ENCODE measurements around the gene HDAC5.

HDAC5 gene

DNA sequence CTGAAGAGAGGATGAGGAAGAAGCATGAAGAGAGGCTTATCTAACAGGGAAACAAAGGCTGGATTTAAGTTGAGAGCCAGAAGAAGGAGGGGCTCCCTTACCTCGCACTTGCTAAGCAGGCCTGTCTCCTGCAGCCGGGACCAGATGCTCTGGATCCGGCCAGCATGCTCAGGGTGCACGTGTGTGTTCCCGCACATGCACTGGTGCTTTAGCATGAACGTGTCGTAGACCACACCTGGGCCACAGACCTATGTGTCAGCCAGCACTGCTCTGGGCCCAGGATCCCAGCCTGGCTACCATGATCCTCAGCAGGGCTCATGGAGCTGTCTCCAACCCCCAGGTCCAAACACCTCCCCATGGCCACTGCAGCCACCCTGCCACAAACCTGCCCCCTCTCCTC is 38.5 kb downstream of the HDAC5 start:
- Mint-ChIP-seq H3K27me3 (no peaks in the 10 kb centered on the region), H3K4me1 (ENCODE audit: low read depth in 2 of 2) (peaks cover 9 to 13% of the 10 kb centered on the region in 2 donors), H3K4me3 (no peak overlapping the region), H3K36me3 (ENCODE audit: insufficient read depth) (peaks cover 68% of the 10 kb centered on the region), H3K9me3 (no peaks in the 10 kb centered on the region), H3K27ac (peak overlapping the region in 1 of 2 donors; percentile 91)
- DNase-seq (no peak), ATAC-seq (replicated peaks) (no peak)

DNA sequence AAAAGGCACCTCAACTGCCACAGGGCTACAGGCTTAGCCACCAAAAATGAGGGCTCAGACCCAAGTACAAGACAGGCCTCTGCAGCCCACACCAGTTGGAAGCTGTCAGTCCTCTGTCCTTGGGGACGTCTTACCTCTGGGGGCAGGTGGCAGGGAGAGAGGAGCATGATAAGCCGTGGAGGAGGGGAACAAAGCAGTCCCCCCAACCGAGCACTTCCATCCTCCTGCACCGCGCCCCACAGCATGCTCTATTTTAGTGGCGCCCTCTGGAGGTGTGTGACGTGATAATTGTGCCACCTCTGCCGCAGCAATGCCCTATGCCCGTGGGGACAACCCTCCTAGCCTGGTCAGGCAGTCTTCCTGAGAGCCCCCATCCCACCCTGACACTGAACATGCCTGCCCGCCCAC is 39.3 kb downstream of the HDAC5 start:
- Mint-ChIP-seq H3K4me3 (no peak overlapping the region), H3K27me3 (no peaks in the 10 kb centered on the region), H3K36me3 (ENCODE audit: insufficient read depth) (peaks cover 71% of the 10 kb centered on the region), H3K9me3 (no peaks in the 10 kb centered on the region), H3K27ac (peak overlapping the region in 1 of 2 donors; percentile 91), H3K4me1 (ENCODE audit: low read depth in 2 of 2) (peaks cover 9 to 15% of the 10 kb centered on the region in 2 donors)
- DNase-seq (no peak), ATAC-seq (replicated peaks) (no peak)

DNA sequence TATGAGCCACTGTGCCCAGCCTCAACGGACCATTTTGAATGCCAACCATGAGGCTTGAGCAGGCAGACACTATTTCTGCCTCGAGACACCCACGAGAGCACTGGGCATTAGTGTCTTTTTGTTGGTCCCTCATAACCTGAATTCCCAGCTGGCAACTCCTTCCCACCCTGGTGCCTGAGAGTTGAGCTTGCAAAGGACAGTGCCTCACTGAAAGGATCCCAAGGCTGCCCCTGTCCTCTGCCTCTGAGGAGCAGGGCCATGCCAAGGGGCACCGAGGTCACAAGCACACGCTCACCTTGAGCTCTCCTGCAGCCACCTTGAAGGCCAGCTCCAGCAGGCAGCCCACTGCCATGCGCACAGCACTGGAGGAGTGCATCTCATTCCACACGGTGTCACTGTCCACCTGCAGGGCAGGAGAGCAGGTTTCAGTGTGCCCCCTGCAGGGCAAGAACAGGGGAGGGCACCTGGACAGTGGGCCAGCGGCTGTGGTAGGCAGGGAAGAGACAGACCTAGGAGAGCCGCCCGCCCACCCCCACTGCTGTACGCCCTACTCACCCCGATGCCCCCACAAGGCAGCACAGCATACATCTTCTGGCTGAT is 40.1 kb downstream of the HDAC5 start:
- DNase-seq (no peak), ATAC-seq (replicated peaks) (no peak)
- no peaks in the 10 kb centered on the region for H3K27me3 Mint-ChIP-seq
- no peak overlapping the region for H3K4me3 Mint-ChIP-seq
- H3K4me1 Mint-ChIP-seq (ENCODE audit: low read depth in 2 of 2) = peaks cover 9 to 11% of the 10 kb centered on the region in 2 donors
- peaks cover 69% of the 10 kb centered on the region for H3K36me3 Mint-ChIP-seq (ENCODE audit: insufficient read depth)
- H3K27ac Mint-ChIP-seq = peak overlapping the region in 1 of 2 donors; percentile 91
- no peaks in the 10 kb centered on the region for H3K9me3 Mint-ChIP-seq

DNA sequence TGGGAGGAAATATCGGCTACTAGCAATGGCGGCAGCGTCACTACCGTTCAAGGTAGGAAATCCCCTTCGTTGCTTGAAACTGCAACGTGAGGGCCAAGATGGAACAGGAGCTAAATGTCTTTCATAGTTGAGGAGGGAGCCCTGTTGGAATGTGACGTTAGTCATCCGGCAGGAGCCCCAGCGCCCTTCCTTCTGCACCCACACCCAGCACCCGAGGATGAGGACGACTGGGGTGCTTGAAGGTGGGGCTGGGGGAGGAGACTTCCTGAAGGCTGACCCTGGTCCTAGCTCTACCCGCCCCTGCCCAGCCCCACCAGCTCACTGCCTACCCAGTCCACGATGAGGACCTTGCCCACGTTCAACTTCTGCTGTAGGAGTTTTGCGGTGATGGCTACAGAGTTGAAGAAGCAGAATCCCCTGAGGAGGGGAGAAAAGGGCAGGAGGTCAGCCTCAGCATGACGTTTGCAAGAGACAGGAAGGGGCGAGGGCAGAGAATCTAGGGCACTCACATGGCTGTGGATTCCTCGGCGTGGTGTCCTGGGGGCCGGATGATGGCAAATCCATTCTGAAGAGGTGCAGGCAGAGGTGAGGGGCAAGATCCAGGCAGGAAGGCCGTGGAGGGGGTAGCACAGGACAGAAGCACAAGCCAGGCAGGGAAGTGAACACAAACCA is 41.0 kb downstream of the HDAC5 start:
- Mint-ChIP-seq H3K27ac (peak overlapping the region; percentile 13 to 91), H3K4me1 (ENCODE audit: low read depth in 2 of 2) (peaks cover 1 to 12% of the 10 kb centered on the region in 2 donors), H3K4me3 (peak overlapping the region in 1 of 2 donors; percentile 56), H3K9me3 (no peaks in the 10 kb centered on the region), H3K36me3 (ENCODE audit: insufficient read depth) (peaks cover 59% of the 10 kb centered on the region), H3K27me3 (no peaks in the 10 kb centered on the region)
- DNase-seq (no peak), ATAC-seq (replicated peaks) (peak; percentile 67)

DNA sequence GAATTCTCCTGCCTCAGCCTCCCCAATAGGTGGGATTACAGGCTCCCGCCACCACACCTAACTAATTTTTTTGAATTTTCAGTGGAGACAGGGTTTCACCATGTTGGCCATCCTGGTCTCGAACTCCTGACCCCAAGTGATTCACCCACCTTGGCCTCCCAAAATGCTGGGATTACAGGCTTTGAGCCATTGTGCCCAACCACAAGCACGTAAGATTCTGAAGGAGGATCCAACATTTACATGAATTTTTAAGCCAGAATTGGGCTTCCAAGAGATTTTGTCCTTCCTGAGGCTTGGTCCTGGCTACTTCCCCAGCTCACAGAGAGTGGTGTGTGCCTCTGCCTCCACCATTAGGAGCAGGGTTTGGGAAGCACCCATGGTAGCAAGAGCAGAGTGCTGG is 41.8 kb downstream of the HDAC5 start:
- H3K4me3 Mint-ChIP-seq = peak overlapping the region in 1 of 2 donors; percentile 56
- H3K4me1 Mint-ChIP-seq (ENCODE audit: low read depth in 2 of 2) = peaks cover 0 to 14% of the 10 kb centered on the region in 2 donors
- no peaks in the 10 kb centered on the region for H3K9me3 Mint-ChIP-seq
- peak overlapping the region; percentile 49 to 91 for H3K27ac Mint-ChIP-seq
- DNase-seq (no peak), ATAC-seq (replicated peaks) (no peak)
- H3K36me3 Mint-ChIP-seq (ENCODE audit: insufficient read depth) = peaks cover 54% of the 10 kb centered on the region
- H3K27me3 Mint-ChIP-seq = no peaks in the 10 kb centered on the region

DNA sequence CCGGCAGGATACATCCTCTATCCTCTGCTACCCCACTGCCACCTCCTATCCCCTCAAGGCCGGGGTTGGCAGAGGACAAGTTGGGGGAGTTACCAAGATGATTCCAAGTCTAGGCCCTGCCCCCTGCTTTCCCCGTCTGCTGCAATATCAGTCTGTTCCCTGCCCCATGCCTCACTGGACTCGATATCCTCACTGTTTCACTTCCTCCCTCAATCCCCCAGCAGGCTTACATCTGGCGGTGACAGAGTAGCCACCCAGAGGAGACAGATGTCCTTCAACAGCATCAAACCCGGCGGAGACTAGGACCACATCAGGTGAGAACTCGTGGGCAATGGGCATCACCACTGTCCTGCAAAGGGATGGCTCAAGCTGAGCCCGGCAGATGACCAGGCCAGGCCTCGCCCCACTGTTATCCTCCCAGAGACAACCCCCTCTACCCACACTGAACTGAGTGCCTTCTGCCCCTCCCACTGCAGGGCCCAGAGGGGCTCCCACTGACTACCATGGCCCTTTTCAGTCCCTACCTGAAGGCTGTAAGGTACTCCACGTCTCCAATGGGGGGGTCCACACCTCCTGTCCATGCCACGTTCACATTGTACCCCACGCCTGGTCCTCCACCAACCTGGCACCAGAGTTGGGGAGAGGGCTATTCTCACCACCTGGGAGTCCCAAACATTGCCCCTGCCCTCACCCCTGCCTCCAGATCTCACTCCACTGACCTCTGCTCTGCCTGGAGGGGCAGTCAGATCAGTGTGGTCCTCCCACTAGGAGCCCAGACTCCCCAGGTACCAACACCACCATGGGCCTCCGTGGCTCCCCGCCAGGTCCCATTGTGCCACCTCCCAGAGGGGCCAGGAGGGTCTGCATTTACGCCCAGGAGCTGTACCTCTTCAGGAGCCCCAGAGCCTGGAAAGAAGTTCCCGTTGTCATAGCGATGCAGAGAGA is 43.3 kb downstream of the HDAC5 start:
- peak overlapping the region in 1 of 2 donors; percentile 23 for H3K4me3 Mint-ChIP-seq
- no peaks in the 10 kb centered on the region for H3K27me3 Mint-ChIP-seq
- ATAC-seq (replicated peaks) (no peak), DNase-seq (no peak)
- H3K9me3 Mint-ChIP-seq = no peaks in the 10 kb centered on the region
- peaks cover 50% of the 10 kb centered on the region for H3K36me3 Mint-ChIP-seq (ENCODE audit: insufficient read depth)
- peak overlapping the region in 1 of 2 donors; percentile 91 for H3K27ac Mint-ChIP-seq
- H3K4me1 Mint-ChIP-seq (ENCODE audit: low read depth in 2 of 2) = peaks cover 0 to 14% of the 10 kb centered on the region in 2 donors

DNA sequence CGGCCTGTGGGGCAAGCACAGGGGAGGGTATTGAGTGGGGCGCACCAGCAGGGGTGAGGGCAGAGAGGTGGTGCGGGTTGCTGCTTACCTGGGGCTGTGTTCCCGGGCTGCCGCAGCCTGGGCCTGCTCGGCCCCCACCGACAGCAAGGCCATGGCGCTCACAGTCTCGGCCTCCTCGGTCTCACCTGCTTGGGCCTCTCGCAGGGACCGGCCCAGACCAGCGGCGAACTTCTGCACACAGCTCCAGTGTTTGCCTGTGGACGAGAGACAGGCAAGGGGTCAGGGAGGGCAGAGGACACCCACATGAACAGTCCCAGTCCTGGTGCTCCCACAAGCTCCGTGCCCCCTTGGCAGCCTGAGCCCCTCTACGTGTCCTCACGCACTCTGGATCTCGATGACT is 45.0 kb downstream of the HDAC5 start:
- no peak for ATAC-seq (replicated peaks)
- Mint-ChIP-seq H3K4me3 (no peak overlapping the region), H3K9me3 (no peaks in the 10 kb centered on the region), H3K27ac (peak overlapping the region in 1 of 2 donors; percentile 62), H3K4me1 (ENCODE audit: low read depth in 2 of 2) (peaks cover 0 to 14% of the 10 kb centered on the region in 2 donors), H3K27me3 (no peaks in the 10 kb centered on the region), H3K36me3 (ENCODE audit: insufficient read depth) (peaks cover 42% of the 10 kb centered on the region)
- no peak for DNase-seq

DNA sequence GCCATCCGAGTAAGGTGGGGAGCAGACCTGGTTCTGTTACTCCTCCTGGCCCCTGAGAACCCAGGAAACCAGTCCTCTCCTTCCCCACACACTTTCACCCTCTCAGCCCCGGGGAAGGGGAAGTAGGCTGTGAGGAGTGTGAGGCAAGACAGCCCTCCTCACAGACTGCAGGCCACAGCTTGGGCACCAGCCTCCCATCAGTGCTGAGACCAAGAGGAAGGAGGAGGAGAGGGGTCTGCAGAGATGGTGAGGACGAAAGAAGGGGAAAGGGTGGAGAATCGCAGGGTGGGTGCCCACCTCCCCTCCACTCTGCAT is 45.9 kb downstream of the HDAC5 start:
- H3K9me3 Mint-ChIP-seq = no peaks in the 10 kb centered on the region

DNA sequence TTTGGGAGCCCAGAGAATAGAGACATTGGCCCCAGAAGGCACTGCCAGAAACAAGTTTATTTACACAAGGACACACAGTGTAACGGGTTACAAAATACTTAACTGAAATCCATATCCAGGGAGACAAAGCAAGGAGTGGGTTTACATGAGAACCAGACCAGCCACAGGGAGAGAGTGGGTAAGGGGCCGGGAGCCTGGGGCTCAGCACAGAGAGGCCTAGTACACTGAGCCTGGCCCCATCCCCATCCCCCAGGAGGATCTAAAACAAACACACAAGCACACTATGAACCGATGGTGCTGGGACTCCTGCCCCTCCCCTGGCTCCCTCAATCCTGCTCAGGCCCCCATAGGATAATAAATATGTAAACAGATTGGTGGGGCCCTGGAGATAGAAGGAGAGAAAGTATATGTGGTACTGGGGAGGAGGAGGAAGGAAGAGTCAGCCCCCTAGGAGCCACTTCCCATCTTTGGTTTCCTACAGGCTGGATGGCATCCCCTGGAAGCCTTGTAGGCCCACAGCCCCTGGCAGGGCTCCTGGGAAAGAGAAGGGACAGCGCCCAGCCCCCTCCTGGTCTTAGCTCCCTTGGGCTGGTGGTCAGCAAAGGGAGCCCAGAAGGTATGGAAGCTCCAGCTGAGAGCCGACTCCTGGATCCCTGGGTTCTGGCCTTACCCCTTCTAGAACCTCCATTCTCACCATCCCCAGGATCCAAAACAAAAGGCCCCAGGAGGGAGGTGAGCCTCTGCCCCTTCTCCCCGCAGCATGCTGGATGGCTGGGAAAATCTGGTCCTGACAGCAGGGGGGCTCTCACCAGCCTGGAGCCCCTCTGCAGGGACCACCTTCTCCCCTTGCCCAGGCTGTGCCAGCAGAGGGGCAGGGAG is 46.5 kb downstream of the HDAC5 start:
- H3K9me3 Mint-ChIP-seq = no peaks in the 10 kb centered on the region
- DNase-seq (no peak), ATAC-seq (replicated peaks) (no peak)
- H3K27me3 Mint-ChIP-seq = no peaks in the 10 kb centered on the region
- H3K4me1 Mint-ChIP-seq (ENCODE audit: low read depth in 2 of 2) = peaks cover 3 to 9% of the 10 kb centered on the region in 2 donors
- no peak overlapping the region for H3K4me3 Mint-ChIP-seq
- H3K36me3 Mint-ChIP-seq (ENCODE audit: insufficient read depth) = peaks cover 29% of the 10 kb centered on the region
- H3K27ac Mint-ChIP-seq = peak overlapping the region in 1 of 2 donors; percentile 62

More for the DNA sequence above, 45.9 kb downstream of the HDAC5 start:
- peaks cover 0 to 10% of the 10 kb centered on the region in 2 donors for H3K4me1 Mint-ChIP-seq (ENCODE audit: low read depth in 2 of 2)
- H3K27me3 Mint-ChIP-seq = no peaks in the 10 kb centered on the region
- no peak for DNase-seq
- H3K36me3 Mint-ChIP-seq (ENCODE audit: insufficient read depth) = peaks cover 35% of the 10 kb centered on the region
- H3K27ac Mint-ChIP-seq = peak overlapping the region in 1 of 2 donors; percentile 62
- no peak for ATAC-seq (replicated peaks)
- no peak overlapping the region for H3K4me3 Mint-ChIP-seq

DNA sequence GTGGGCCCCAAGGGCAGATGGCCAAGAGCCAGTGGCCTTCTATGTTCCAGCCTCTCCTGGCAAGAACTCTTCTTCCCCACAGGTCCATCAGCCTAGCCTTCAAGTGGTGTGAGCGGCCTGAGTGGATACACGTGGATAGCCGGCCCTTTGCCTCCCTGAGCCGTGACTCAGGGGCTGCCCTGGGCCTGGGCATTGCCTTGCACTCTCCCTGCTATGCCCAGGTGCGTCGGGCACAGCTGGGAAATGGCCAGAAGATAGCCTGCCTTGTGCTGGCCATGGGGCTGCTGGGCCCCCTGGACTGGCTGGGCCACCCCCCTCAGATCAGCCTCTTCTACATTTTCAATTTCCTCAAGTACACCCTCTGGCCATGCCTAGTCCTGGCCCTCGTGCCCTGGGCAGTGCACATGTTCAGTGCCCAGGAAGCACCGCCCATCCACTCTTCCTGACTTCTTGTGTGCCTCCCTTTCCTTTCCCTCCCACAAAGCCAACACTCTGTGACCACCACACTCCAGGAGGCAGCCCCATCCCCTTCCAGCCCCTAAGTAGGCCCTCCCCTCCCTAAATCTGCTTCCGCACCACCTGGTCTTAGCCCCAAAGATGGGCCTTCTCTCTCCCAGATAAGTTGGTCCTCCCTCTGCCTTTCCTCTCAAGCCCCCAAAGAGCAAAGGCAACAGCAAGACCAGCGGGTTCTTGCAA is 47.7 kb downstream of the HDAC5 start:
- no peaks in the 10 kb centered on the region for H3K9me3 Mint-ChIP-seq
- peaks cover 15 to 16% of the 10 kb centered on the region in 2 donors for H3K4me1 Mint-ChIP-seq (ENCODE audit: low read depth in 2 of 2)
- H3K36me3 Mint-ChIP-seq (ENCODE audit: insufficient read depth) = peaks cover 22% of the 10 kb centered on the region
- DNase-seq (no peak), ATAC-seq (replicated peaks) (no peak)
- H3K27ac Mint-ChIP-seq = peak overlapping the region in 1 of 2 donors; percentile 62
- H3K4me3 Mint-ChIP-seq = no peak overlapping the region
- H3K27me3 Mint-ChIP-seq = no peaks in the 10 kb centered on the region

DNA sequence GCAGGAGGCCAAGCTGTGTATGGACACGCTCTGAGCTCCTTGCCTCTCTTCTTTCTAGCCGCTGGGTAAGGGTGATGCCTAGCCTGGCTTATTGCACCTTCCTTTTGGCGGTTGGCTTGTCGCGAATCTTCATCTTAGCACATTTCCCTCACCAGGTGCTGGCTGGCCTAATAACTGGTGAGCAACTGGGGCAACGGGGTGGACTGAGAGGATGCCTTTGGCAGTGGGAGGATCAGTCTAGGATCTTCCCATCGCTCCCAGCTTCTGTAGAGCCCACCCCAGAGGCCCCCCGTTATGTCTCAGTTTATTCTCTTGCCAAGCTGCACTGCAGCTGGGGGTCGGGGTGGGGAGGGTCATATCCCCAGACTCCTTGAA is 48.5 kb downstream of the HDAC5 start:
- no peak for ATAC-seq (replicated peaks)
- Mint-ChIP-seq H3K27ac (peak overlapping the region in 1 of 2 donors; percentile 80), H3K4me3 (no peak overlapping the region), H3K4me1 (ENCODE audit: low read depth in 2 of 2) (peaks cover 20 to 23% of the 10 kb centered on the region in 2 donors), H3K36me3 (ENCODE audit: insufficient read depth) (peaks cover 28% of the 10 kb centered on the region), H3K27me3 (no peaks in the 10 kb centered on the region), H3K9me3 (no peaks in the 10 kb centered on the region)
- no peak for DNase-seq

DNA sequence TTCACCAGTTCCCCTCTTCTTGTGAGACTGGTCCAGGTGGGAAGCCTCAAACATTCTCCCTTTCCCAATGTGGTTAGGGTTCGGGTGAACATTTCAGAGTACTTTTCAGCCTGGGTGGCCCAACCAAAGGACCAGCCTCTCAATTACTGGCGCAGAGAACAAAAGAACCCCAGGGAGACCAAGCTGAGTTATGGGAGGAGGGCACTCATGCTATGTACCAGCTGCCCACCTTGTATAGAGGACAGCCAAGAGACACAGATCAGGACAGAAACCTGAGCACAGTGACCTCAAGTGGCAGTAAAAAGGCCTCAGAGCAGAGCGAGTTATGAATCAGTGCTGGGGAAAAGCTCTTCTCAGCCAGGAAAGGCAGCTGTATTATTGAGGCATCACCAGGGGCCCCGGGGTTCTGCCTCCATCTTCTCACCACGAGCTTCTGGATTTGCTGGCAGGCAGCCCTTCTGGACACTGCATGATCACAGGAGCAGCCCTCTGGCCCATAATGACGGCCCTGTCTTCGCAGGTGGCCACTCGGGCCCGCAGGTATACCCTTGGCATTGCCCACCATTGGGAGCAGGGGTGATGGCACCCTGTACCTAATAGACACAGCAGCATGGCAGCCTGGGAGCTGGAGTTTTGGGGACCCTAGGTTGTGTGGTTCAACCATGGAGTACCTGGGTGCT is 49.1 kb downstream of the HDAC5 start:
- H3K27me3 Mint-ChIP-seq = no peaks in the 10 kb centered on the region
- ATAC-seq (replicated peaks) (no peak), DNase-seq (no peak)
- no peak overlapping the region for H3K4me3 Mint-ChIP-seq
- H3K27ac Mint-ChIP-seq = peak overlapping the region in 1 of 2 donors; percentile 80
- H3K9me3 Mint-ChIP-seq = no peaks in the 10 kb centered on the region
- peaks cover 20 to 25% of the 10 kb centered on the region in 2 donors for H3K4me1 Mint-ChIP-seq (ENCODE audit: low read depth in 2 of 2)
- peaks cover 30% of the 10 kb centered on the region for H3K36me3 Mint-ChIP-seq (ENCODE audit: insufficient read depth)

Data from effector memory CD8-positive, alpha-beta T cell (primary cell).